Measurements from ENCODE around the gene RGS16.

The RGS16 gene

DNA sequence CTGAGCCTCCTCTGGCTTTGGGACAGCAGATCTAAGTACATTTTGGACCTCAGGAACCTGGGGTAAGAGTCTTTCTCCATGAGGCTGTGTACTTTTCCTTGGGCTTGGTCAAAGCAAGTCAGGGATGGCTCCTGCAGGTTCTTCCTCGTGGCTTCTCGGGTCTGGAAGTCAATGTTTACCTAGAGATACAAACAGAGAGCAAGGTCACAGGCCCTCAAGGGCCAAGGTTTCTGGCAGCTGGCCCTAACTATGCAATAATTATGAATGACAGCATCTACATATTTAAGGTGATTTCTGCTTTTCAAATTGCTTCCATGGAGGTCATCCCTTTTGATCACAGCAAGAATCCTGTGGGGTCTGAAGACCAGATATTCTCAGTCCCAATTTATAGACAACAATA is 42.5 kb upstream of the RGS16 start:
- DNase-seq (ENCODE audit: low read depth in 1 of 2, low spot score in 1 of 2): no peak
- Histone ChIP-seq H3K27me3 (ENCODE audit: insufficient read depth, poor library complexity, severe bottlenecking) (no peaks in the 10 kb centered on the region), H3K4me3 (replicated peaks; ENCODE audit: insufficient read depth, low read length) (no peak overlapping the region), H3K27ac (replicated peaks) (no peak overlapping the region)
- TF ChIP-seq POLR2AphosphoS5 (IDR thresholded peaks at IDR 0.05; ENCODE audit: low read depth) (no peak), GABPA (IDR thresholded peaks at IDR 0.05; ENCODE audit: low read depth) (no peak), SPI1 (IDR thresholded peaks at IDR 0.05; ENCODE audit: borderline replicate concordance, low read depth) (no peak)
- TF ChIP-seq, protein P1, sequence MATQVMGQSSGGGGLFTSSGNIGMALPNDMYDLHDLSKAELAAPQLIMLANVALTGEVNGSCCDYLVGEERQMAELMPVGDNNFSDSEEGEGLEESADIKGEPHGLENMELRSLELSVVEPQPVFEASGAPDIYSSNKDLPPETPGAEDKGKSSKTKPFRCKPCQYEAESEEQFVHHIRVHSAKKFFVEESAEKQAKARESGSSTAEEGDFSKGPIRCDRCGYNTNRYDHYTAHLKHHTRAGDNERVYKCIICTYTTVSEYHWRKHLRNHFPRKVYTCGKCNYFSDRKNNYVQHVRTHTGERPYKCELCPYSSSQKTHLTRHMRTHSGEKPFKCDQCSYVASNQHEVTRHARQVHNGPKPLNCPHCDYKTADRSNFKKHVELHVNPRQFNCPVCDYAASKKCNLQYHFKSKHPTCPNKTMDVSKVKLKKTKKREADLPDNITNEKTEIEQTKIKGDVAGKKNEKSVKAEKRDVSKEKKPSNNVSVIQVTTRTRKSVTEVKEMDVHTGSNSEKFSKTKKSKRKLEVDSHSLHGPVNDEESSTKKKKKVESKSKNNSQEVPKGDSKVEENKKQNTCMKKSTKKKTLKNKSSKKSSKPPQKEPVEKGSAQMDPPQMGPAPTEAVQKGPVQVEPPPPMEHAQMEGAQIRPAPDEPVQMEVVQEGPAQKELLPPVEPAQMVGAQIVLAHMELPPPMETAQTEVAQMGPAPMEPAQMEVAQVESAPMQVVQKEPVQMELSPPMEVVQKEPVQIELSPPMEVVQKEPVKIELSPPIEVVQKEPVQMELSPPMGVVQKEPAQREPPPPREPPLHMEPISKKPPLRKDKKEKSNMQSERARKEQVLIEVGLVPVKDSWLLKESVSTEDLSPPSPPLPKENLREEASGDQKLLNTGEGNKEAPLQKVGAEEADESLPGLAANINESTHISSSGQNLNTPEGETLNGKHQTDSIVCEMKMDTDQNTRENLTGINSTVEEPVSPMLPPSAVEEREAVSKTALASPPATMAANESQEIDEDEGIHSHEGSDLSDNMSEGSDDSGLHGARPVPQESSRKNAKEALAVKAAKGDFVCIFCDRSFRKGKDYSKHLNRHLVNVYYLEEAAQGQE (IDR thresholded peaks at IDR 0.05; ENCODE audit: insufficient replicate concordance, low read depth): no peak
- TF ChIP-seq, protein P2, sequence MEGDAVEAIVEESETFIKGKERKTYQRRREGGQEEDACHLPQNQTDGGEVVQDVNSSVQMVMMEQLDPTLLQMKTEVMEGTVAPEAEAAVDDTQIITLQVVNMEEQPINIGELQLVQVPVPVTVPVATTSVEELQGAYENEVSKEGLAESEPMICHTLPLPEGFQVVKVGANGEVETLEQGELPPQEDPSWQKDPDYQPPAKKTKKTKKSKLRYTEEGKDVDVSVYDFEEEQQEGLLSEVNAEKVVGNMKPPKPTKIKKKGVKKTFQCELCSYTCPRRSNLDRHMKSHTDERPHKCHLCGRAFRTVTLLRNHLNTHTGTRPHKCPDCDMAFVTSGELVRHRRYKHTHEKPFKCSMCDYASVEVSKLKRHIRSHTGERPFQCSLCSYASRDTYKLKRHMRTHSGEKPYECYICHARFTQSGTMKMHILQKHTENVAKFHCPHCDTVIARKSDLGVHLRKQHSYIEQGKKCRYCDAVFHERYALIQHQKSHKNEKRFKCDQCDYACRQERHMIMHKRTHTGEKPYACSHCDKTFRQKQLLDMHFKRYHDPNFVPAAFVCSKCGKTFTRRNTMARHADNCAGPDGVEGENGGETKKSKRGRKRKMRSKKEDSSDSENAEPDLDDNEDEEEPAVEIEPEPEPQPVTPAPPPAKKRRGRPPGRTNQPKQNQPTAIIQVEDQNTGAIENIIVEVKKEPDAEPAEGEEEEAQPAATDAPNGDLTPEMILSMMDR (IDR thresholded peaks at IDR 0.05; ENCODE audit: insufficient read depth, low read length): no peak

DNA sequence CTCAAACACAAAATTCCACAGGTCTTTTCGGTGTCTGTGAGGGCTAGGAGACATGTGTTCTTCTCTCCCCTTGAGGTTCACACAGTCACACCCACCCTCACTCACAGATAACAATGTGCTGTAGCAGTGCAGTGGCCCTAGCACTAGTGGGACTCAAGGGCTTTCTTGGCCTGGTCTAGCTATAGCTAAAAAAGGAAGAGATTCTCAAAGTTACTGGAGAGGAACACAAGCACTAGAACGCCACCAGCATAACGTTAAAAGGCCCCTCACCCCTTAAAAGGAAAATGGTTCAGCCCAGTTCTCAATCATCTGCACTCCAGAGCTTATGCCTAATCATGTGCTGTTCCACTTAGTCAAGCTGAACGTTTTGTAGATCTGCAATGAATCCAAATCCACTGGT is 40.7 kb upstream of the RGS16 start:
- H3K27ac ChIP-seq (replicated peaks): no peak overlapping the region
- TF ChIP-seq, protein P2 (IDR thresholded peaks at IDR 0.05; ENCODE audit: insufficient read depth, low read length): no peak
- TF ChIP-seq, protein P1 (IDR thresholded peaks at IDR 0.05; ENCODE audit: insufficient replicate concordance, low read depth): no peak
- TF ChIP-seq POLR2AphosphoS5 (IDR thresholded peaks at IDR 0.05; ENCODE audit: low read depth) (no peak), GABPA (IDR thresholded peaks at IDR 0.05; ENCODE audit: low read depth) (no peak), SPI1 (IDR thresholded peaks at IDR 0.05; ENCODE audit: borderline replicate concordance, low read depth) (no peak)
- no peak overlapping the region for H3K4me3 ChIP-seq (replicated peaks; ENCODE audit: insufficient read depth, low read length)
- no peak for DNase-seq (ENCODE audit: low read depth in 1 of 2, low spot score in 1 of 2)
- no peaks in the 10 kb centered on the region for H3K27me3 ChIP-seq (ENCODE audit: insufficient read depth, poor library complexity, severe bottlenecking)

DNA sequence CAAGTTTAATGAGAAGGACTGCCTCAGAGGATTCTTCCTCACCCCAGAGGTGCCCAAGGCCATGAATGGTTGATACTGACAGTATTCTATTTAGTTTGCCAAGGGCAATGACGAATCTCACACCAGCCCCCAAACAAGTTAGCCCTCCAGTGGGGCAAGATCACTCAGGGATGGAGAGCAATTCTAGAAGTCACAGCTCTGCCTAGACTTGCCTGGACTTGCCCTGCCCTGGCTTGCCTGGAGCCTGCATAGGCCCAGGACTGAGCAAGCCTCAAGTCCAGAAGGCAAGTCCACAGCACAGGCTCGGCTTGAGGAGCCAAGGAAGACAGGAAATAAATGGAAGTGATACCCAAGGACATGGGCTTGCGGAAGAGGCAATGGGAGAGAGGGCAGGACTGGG is 39.5 kb upstream of the RGS16 start:
- DNase-seq (ENCODE audit: low read depth in 1 of 2, low spot score in 1 of 2): no peak
- Histone ChIP-seq H3K4me3 (replicated peaks; ENCODE audit: insufficient read depth, low read length) (no peak overlapping the region), H3K27ac (replicated peaks) (no peak overlapping the region), H3K27me3 (ENCODE audit: insufficient read depth, poor library complexity, severe bottlenecking) (no peaks in the 10 kb centered on the region)
- TF ChIP-seq, protein P2 (IDR thresholded peaks at IDR 0.05; ENCODE audit: insufficient read depth, low read length): no peak
- TF ChIP-seq SPI1 (IDR thresholded peaks at IDR 0.05; ENCODE audit: borderline replicate concordance, low read depth) (no peak), POLR2AphosphoS5 (IDR thresholded peaks at IDR 0.05; ENCODE audit: low read depth) (no peak), GABPA (IDR thresholded peaks at IDR 0.05; ENCODE audit: low read depth) (no peak)
- TF ChIP-seq, protein P1 (IDR thresholded peaks at IDR 0.05; ENCODE audit: insufficient replicate concordance, low read depth): no peak
